Coronary artery (tissue), 2 donors: ENCODE measurements around the gene TRABD.

Source experiments
- DNase-seq: peaks from one replicate; pipeline ENCODE4 v3.0.0-alpha.2; 2017; ENCODE audit warnings: low spot score
- H3K27ac ChIP-seq, 2 donors: fragments of 200-600 bp; sonication (generic); one replicate each; pipeline ENCODE4 v1.5.1; 2016 to 2019
- H3K4me3 ChIP-seq: fragments of 200-600 bp; sonication (generic); 2 replicates; pipeline ENCODE4 v1.5.1; 2016; ENCODE audit warnings: mild to moderate bottlenecking, moderate library complexity
- CTCF ChIP-seq: fragments of 200-600 bp; sonication (generic); IDR thresholded peaks from one replicate; pipeline ENCODE4 v1.5.1; 2019; ENCODE audit warnings: antibody characterized with exemption

TRABD gene

GRCh38 chr22:50193621-50194020 lies 7.9 kb downstream of the TRABD start:
- Histone ChIP-seq H3K27ac (no peak overlapping the region), H3K4me3 (no peak overlapping the region)
- DNase-seq = no peak
- no peak for TF ChIP-seq CTCF

DNA sequence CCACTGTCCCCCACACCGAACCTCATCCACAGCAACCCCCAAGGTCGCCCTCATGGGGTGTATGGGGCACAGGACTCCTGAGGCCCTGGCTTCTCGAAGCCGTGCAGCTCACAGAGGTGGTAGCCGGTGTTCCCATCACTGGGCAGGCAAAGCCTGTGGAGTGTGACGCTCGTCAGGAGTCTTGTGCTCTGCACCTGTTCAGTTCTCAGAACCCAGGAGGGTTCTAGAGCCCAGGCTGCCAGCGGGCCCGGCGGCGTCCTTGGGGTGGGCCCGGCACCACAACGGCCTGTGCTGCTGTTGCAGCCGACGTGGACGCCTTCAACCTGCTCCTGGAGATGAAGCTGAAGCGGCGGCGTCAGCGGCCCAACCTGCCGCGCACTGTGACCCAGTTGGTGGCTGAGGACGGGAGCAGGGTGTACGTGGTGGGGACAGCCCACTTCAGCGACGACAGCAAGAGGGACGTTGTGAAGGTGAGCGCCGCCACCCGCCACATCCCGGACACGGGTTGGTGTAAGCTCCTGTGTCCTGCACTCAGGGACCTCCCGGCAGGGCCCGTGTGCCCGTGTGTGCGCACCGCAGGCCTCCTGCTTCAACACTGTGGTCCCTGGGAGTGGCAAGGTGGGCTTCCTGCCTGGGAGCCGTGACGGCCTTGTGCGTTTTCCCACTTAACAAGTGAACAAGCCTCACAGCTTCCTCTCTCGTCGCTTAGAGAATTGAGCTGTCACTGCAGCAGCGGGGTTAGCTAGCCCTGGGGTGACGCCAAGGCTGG lies 8.5 kb downstream of the TRABD start:
- Histone ChIP-seq H3K27ac (no peak overlapping the region), H3K4me3 (no peak overlapping the region)
- no peak for DNase-seq
- no peak for TF ChIP-seq CTCF

- no peak for TF ChIP-seq CTCF
- DNase-seq = no peak
- Histone ChIP-seq H3K4me3 (no peak overlapping the region), H3K27ac (no peak overlapping the region)
These were observed 10.5 kb downstream of the TRABD start for GRCh38 chr22:50196256-50196655.

DNA sequence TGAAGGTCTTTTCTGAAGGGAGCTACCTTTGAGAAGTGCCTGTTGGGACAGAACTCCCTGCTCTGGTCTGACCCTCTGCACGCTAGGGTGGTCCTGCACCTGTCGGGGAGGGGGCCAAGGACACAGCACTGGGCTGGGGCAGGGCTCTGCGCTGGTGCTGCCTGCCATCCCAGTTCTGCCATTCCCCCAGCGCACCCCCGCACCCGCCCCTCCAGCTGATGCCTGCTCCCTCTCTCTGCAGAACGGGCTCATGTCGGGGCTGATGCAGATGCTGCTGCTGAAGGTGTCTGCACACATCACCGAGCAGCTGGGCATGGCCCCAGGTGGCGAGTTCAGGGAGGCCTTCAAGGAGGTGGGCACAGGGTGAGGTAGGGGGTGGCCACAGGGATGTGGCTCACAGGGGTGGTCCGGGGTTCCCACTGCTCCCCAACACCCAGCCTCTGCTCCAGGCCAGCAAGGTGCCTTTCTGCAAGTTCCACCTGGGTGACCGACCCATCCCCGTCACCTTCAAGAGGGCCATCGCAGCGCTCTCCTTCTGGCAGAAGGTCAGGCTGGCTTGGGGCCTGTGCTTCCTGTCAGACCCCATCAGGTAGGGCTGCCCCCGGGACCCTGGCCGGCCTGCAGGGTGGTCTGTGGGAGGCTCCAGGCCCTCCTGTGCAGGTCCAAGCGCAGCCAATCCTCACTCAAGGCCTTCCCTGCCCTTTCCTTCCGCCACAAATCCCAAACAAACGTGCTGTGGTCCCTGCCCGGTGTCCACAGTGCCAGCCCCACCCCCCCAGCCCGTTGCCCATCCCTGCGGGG lies 11.5 kb downstream of the TRABD start:
- DNase-seq = no peak
- no peak overlapping the region for H3K4me3 ChIP-seq

DNA sequence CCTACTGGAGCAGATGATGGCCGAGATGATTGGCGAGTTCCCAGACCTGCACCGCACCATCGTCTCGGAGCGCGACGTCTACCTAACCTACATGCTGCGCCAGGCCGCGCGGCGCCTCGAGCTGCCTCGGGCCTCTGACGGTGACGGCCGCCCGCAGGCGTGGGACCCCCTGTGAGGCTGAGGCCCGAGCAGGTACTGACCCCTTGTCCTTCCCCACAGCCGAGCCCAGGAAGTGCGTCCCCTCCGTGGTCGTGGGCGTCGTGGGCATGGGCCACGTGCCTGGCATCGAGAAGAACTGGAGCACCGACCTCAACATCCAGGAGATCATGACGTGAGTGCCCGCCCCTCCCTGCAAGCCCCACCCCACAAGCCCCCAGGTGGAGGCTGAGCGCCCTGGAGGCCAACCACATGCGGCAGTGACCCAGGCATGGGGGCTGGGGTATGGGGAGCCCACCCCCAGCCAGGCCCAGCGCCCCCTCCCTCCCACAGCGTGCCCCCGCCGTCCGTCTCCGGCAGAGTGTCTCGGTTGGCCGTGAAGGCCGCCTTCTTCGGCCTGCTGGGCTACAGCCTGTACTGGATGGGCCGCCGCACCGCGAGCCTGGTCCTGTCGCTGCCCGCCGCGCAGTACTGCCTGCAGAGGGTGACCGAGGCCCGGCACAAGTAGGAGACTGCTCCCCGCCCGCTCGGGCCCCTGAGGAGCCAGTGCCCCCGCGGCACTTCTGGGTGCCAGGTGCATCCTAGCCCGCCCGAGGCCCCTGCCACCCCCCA lies 12.3 kb downstream of the TRABD start:
- H3K4me3 ChIP-seq = no peak overlapping the region
- H3K27ac ChIP-seq = no peak overlapping the region
- no peak for DNase-seq
- TF ChIP-seq CTCF = no peak

More for the DNA sequence above, 11.5 kb downstream of the TRABD start:
- no peak overlapping the region for H3K27ac ChIP-seq
- TF ChIP-seq CTCF = no peak

DNA sequence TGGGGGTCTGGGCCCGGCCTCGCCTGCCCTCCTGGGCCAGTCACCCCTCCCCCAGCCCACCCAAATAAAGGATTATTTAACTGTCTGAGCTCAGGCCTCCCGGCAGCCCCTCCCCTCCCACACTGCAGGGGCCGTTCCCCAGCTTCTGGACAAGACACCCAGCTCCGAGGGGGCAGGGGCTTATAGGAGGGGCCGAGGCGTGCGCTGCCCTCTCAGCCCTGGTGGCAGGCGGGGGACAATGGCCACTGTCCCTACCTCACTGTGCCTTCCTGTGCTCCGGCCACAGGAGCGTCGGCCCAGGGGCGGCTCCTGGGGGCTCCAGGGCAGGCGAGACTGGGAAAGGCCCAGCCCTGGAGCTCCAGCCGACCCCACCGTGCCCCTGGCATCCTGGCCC lies 12.9 kb downstream of the TRABD start:
- TF ChIP-seq CTCF = no peak
- H3K27ac ChIP-seq = no peak overlapping the region
- DNase-seq = no peak
- H3K4me3 ChIP-seq = no peak overlapping the region
